SU-DHL-6 (cell line): ENCODE measurements around the gene IGSF21.

Experiments used
- H2AFZ ChIP-seq: fragments of 200-600 bp; sonication (generic); 2 replicates; pipeline ENCODE4 v1.6.1; 2014; ENCODE audit warnings: low read depth, mild to moderate bottlenecking, moderate library complexity, mixed read lengths, antibody characterized with exemption, low read length; ENCODE audit not compliant: severe bottlenecking
- H3F3A ChIP-seq: fragments of 200-600 bp; shearing (Covaris generic); 2 replicates; pipeline ENCODE4 v1.6.0; 2016; ENCODE audit warnings: antibody characterized with exemption, mild to moderate bottlenecking; ENCODE audit not compliant: insufficient read depth
- H3K27ac ChIP-seq: fragments of 200-600 bp; sonication (generic); 2 replicates; pipeline ENCODE4 v1.5.1; 2016; ENCODE audit warnings: low read depth, mild to moderate bottlenecking, low read length, moderate library complexity, mixed read lengths
- H3K27me3 ChIP-seq: fragments of 200-600 bp; sonication (generic), shearing (Covaris generic); 2 replicates; pipeline ENCODE4 v1.6.0; 2014; ENCODE audit warnings: mild to moderate bottlenecking, low read length
- H3K36me3 ChIP-seq: fragments of 200-600 bp; sonication (generic); 2 replicates; pipeline ENCODE4 v1.6.1; 2014; ENCODE audit warnings: mild to moderate bottlenecking, low read length, mixed read lengths
- H3K4me2 ChIP-seq: fragments of 300-600, 200-600 bp; shearing (Covaris generic), sonication (generic); 2 replicates; pipeline ENCODE4 v1.6.0; 2014; ENCODE audit warnings: low read length, low read depth, mild to moderate bottlenecking; ENCODE audit not compliant: poor library complexity, severe bottlenecking
- H3K4me3 ChIP-seq: fragments of 200-600 bp; sonication (generic); 2 replicates; pipeline ENCODE4 v1.5.1; 2014; ENCODE audit warnings: antibody characterized with exemption, low read length, mild to moderate bottlenecking, mixed read lengths; ENCODE audit not compliant: insufficient read depth, poor library complexity, severe bottlenecking
- H3K79me2 ChIP-seq: fragments of 200-600 bp; sonication (generic); 2 replicates; pipeline ENCODE4 v1.6.1; 2014; ENCODE audit warnings: mild to moderate bottlenecking, low read length, moderate library complexity; ENCODE audit not compliant: insufficient read depth
- H3K9ac ChIP-seq: fragments of 200-600 bp; sonication (generic); 2 replicates; pipeline ENCODE4 v1.7.0; 2014; ENCODE audit warnings: mild to moderate bottlenecking, low read length
- H3K9me2 ChIP-seq: fragments of 200-600 bp; sonication (generic); replicated peaks from 2 replicates; pipeline ENCODE4 v1.6.1; 2014; ENCODE audit warnings: low read length; ENCODE audit not compliant: insufficient read depth
- H3K9me3 ChIP-seq: fragments of 200-600 bp; sonication (generic); 2 replicates; pipeline ENCODE4 v1.6.1; 2014; ENCODE audit warnings: low read length, mixed read lengths; ENCODE audit not compliant: insufficient read depth
- H4K20me1 ChIP-seq: fragments of 200-600 bp; sonication (generic); 2 replicates; pipeline ENCODE4 v1.6.1; 2014; ENCODE audit warnings: low read depth, mild to moderate bottlenecking, antibody characterized with exemption, low read length, moderate library complexity, mixed read lengths
- CTCF ChIP-seq: fragments of 200-600 bp; sonication (generic); IDR thresholded peaks from one replicate; pipeline ENCODE4 v1.5.1; 2017; ENCODE audit warnings: antibody characterized with exemption, mild to moderate bottlenecking, low read length, moderate library complexity; ENCODE audit not compliant: insufficient read depth, poor library complexity, severe bottlenecking
- EZH2phosphoT487 ChIP-seq: fragments of 200-600 bp; sonication (generic), shearing (Covaris generic); conservative IDR thresholded peaks from 2 replicates; pipeline ENCODE4 v1.6.1; 2018; ENCODE audit warnings: mild to moderate bottlenecking, antibody characterized with exemption, low read length, moderate library complexity, mixed read lengths

IGSF21 gene

DNA sequence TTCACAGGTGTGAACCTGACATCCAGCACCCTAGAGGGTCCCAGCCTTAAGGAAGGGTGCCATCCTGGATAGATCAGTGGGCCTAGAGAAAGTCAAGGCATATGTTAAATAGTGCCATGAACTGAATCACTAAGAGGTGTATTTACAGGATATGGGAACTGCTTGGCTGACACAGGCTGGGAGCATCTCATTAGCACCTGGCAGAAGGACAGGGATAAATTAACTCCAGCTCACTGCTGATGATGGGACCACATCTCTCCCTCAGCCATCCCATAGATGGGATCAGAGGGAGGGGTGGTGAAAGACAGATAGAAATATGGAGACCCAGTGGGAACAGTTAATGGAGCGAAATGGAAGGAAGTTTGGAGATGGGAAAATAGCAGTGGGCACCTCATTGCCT lies 122.0 kb downstream of the IGSF21 start:
- TF ChIP-seq EZH2phosphoT487 (no peak), CTCF (no peak)

GRCh38 chr1:18230321-18230720 lies 122.7 kb downstream of the IGSF21 start:
- no peaks in the 10 kb centered on the region for H4K20me1 ChIP-seq
- H3K36me3 ChIP-seq: no peaks in the 10 kb centered on the region
- no peaks in the 10 kb centered on the region for H3K9me2 ChIP-seq
- H3K79me2 ChIP-seq: no peaks in the 10 kb centered on the region
- peaks cover 21% of the 10 kb centered on the region; the same call in 1 of the 2 replicates for H3K9me3 ChIP-seq
- H3K9ac ChIP-seq: no peak overlapping the region
- no peak overlapping the region for H3K4me2 ChIP-seq
- no peak overlapping the region for H2AFZ ChIP-seq
- no peak overlapping the region for H3K4me3 ChIP-seq
- H3F3A ChIP-seq: no peaks in the 10 kb centered on the region
- H3K27ac ChIP-seq: no peak overlapping the region
- no peaks in the 10 kb centered on the region for H3K27me3 ChIP-seq
- no peak for TF ChIP-seq CTCF
- no peak for TF ChIP-seq EZH2phosphoT487

More for the DNA sequence above, 122.0 kb downstream of the IGSF21 start:
- Histone ChIP-seq H3K79me2 (no peaks in the 10 kb centered on the region), H3K36me3 (no peaks in the 10 kb centered on the region), H4K20me1 (no peaks in the 10 kb centered on the region), H3K27me3 (no peaks in the 10 kb centered on the region), H3K27ac (no peak overlapping the region), H3F3A (no peaks in the 10 kb centered on the region), H3K9me3 (peaks cover 21% of the 10 kb centered on the region; the same call in 1 of the 2 replicates), H3K9me2 (no peaks in the 10 kb centered on the region), H3K4me2 (no peak overlapping the region), H3K9ac (no peak overlapping the region), H3K4me3 (no peak overlapping the region), H2AFZ (no peak overlapping the region)

DNA sequence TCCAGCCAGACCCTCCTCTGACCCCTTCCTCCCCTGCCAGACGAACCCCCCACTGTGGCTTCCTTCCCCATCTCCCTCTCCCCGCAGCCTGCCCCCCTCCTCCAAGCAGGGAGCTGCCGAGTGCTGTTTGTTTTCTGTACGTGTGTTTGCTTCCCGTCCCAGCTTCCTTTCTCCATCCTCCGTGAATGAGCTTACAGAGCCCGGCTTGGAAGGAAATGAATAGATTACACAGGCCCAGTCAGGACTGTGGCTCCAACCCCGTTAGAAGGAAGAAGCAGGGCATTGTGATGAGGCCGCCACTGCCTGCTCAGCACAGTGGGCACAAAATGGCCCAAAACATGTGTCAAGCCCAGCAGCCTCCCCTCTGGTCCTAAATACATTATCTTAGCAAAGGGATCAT lies 123.2 kb downstream of the IGSF21 start:
- H3K27ac ChIP-seq: no peak overlapping the region
- no peaks in the 10 kb centered on the region for H3F3A ChIP-seq
- no peak overlapping the region for H3K9ac ChIP-seq
- TF ChIP-seq CTCF: no peak
- no peaks in the 10 kb centered on the region for H3K36me3 ChIP-seq
- no peaks in the 10 kb centered on the region for H3K9me2 ChIP-seq
- peaks cover 21% of the 10 kb centered on the region; the same call in 1 of the 2 replicates for H3K9me3 ChIP-seq
- H3K79me2 ChIP-seq: no peaks in the 10 kb centered on the region
- H3K4me2 ChIP-seq: no peak overlapping the region
- H3K27me3 ChIP-seq: no peaks in the 10 kb centered on the region
- H2AFZ ChIP-seq: no peak overlapping the region
- no peaks in the 10 kb centered on the region for H4K20me1 ChIP-seq
- H3K4me3 ChIP-seq: no peak overlapping the region

GRCh38 chr1:18232052-18232451 lies 124.5 kb downstream of the IGSF21 start:
- H3K9me3 ChIP-seq: peaks cover 21% of the 10 kb centered on the region; the same call in 1 of the 2 replicates
- H4K20me1 ChIP-seq: no peaks in the 10 kb centered on the region
- H3K27me3 ChIP-seq: no peaks in the 10 kb centered on the region
- H3K4me2 ChIP-seq: no peak overlapping the region
- no peak overlapping the region for H2AFZ ChIP-seq
- no peaks in the 10 kb centered on the region for H3K36me3 ChIP-seq
- no peak overlapping the region for H3K4me3 ChIP-seq
- H3K9ac ChIP-seq: no peak overlapping the region
- no peaks in the 10 kb centered on the region for H3F3A ChIP-seq
- no peaks in the 10 kb centered on the region for H3K79me2 ChIP-seq
- TF ChIP-seq CTCF: no peak
- TF ChIP-seq EZH2phosphoT487: no peak
- H3K9me2 ChIP-seq: no peaks in the 10 kb centered on the region
- no peak overlapping the region for H3K27ac ChIP-seq
